AG20443 (cell line): Measurements from ENCODE around the gene DYNC2H1.

Experiments used
- DNase-seq: peaks from one replicate; pipeline ENCODE4 v3.0.0; 2012; ENCODE audit warnings: low spot score, mixed read lengths

DYNC2H1 gene

GRCh38 chr11:103284260-103284659, 175.0 kb downstream of the DYNC2H1 start:
- DNase-seq: no peak

- DNase-seq: no peak
Observed at GRCh38 chr11:103294516-103294915, 185.3 kb downstream of the DYNC2H1 start.

DNA sequence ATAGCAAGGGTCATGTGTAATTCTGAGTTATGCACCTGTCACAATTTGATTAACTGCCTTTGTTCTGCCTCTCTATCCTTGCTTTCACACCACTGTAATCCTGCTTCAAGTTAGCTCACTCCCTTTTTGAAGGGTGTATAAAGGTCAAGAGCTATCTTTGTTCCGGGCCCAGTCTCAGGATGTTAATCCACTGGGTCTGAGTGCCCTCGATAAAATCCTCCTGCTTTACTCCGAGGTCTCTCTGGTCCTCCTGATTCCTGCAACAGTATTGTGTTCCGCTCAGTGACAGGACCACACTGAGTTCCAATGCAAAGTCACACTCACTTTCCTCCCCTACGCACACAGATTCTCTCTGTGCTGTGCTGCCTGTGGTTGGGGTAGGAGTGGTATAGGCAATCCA, 186.5 kb downstream of the DYNC2H1 start:
- DNase-seq: no peak

DNA sequence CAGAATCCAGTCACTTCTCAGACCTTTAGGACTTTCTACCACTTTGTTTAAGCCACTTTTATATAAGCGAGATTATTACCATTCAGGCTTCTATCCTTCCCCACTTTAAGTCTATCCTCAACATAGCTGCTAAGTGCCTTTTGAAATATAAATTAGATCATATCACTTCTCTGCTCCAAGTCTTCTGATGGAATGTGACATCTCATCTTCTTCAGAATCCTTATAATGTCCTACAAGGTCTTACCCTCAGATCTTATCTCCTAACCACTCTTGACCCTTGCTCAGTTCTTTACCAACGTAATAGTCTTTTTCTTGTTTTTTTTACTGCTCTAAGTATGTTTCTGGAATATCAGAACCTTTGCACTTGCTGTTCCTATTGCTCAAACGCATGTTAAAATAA, 188.7 kb downstream of the DYNC2H1 start:
- DNase-seq: no peak

DNA sequence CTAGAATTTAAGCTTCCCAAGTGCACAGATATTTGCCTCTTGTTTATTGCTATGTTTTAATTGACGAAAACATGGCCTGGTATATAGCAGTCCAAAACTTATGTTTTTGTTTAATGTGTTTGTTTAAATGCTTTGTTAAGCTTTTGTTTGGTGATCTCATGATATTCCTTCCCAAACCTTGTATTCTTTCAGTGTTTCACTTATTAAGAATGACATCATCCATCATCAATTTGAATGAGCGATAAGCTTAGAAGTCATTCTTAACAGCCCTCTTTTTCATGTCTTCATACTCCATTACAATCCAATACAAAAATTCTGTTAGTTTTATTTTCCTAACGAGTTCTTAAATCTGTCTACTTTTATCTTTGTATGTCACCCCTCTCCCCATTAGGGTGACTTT, 206.0 kb downstream of the DYNC2H1 start:
- no peak for DNase-seq

GRCh38 chr11:103317118-103317517, 207.9 kb downstream of the DYNC2H1 start:
- DNase-seq: no peak

- DNase-seq: no peak
Observed at GRCh38 chr11:103322821-103323220, 213.6 kb downstream of the DYNC2H1 start.

DNA sequence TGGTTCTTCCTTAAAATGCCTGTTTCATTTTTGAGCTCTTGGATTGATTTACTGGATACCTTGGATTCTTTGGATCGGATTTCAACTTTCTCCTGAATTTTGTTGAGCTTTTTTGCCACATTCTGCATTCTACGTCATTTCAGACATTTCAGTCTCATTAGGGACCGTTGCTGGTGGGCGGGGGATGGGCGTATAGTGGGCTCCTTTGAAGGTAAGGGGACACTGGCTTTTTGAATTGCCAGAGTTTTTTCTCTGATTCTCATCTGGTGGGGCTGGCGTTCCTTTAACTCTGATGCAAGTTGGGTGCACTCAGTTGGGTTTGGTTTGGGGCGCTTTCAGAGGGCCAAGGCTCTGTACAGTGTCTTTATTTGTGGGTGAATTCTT, 216.5 kb downstream of the DYNC2H1 start:
- DNase-seq: no peak

DNA sequence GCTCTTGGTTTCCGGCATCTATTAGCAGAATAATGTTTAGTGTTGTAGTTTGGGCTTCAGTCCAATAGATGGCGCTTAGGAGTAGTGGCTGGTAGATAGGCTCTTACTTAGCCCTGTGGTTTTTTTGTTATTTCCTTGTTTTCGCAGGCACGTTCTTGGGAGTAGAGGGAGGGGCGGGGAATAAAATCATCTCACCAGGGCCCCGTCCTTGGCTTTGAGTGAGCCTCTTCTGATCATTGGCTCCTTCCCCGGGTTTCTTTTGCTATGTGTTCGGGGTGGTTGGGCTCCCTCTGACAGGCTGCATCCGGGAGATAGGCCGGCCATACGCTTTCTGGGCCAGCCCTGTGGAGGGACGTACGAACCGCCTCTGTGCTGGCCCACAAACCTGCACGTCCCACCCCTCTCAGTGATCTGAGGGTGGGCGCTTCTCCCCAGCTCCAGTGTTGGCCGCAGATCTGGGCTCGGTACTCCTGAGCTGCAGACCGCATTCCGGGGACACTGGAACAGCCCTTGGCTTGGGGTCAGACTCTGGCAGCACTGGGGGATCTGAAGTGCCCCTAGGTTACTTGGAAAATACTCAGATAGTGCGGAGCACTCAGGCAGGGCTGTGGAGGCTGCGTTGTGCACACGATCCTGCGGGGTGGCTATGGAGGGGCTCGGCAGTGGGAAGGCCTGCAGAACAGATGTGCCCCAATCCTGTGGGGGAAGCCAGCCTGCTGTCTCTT, 217.0 kb downstream of the DYNC2H1 start:
- peak; percentile 89 for DNase-seq

GRCh38 chr11:103327721-103328120, 218.5 kb downstream of the DYNC2H1 start:
- DNase-seq: no peak

DNA sequence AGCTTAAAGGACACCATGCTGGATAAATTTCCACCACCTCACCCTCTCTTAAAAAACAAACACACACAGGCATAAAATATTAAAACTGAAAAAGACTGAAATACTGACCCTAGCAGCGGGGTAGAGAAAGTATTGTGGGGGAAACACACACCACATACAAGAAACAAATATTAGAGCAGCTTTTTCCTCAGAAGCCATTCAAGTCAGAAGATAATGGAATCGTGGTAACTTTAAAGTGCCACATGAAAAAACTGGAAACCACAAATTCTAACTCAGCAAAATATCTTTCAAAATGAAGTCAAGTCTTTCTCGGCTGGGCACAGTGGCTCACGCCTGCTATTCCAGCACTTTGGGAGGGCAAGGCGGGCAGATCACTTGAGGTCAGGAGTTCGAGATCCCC, 223.2 kb downstream of the DYNC2H1 start:
- no peak for DNase-seq

DNA sequence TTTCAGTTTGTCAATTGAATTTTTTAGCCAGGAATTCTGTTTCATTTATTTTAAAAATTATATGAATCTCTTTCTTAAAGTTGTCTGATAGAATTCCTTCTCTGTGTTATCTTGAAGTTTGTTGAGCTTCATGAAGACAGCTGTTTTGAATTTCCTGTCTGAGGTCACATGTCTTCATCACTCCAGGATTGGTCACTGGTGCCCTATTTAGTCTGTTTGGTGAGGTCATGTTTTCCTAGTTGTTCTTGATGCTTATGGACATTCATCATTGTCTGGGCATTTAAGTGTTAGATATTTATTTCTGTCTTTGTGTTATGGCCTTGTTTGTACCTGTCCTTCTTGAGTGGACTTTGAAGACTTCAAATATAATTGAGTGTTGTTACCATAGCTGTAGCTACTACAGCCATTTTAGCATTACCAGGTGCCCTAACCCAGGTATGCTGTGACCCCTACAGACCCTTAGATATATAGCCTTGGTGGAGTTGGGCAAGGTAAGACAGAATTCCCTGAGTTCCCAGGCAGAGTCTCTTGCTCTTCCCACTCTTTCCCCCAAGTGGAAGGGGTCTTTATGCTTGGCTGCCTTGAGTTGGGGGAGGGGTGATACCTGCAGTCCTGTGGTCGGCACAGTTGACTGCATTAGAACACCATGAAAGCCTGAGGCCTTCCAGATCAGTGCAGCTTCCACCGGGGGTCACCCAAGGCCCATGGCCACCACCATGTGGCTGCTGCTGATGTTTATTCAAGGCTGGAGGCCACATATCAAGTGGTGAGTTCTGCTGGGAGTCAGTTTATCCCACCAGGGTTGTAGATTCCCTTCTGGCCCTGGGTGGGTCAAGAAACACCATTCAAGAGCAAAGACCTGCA, 229.6 kb downstream of the DYNC2H1 start:
- no peak for DNase-seq

DNA sequence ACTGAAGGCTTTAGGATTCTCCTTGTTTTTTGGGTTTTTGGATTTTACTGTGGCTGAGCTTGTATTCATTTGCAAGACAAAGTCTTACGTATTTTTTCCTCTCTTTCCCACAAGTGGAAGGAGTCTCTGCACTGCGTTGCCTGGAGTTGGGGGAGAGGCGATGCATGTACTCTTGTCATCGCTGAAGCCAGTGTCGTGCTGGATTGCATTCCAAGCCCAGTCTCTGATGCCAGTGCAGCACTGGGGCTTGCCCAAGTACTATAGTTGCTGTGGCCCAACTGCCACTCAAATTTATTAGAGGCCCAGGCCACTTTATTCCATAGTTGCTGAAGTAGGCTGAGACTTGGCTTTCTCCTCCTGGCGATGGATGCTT, 230.2 kb downstream of the DYNC2H1 start:
- no peak for DNase-seq

DNA sequence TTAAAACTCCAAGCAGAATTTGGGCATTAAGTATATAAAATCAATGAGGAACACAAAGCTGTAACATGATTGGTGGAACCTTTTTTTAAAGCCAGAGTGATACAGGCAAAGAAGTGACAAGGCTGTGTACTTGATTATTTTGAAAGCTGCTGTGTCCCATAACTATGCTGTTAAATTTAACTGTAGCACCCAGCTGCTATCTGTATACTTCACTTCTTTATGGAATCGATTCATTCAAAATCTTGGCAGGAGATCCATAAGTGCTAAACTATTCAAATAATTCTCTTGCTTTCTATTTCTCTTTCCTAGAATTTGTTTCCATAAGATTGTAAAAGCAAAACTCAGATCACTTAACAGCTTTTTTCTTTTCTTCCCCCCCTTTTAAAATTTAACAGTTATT, 231.7 kb downstream of the DYNC2H1 start:
- DNase-seq: no peak

DNA sequence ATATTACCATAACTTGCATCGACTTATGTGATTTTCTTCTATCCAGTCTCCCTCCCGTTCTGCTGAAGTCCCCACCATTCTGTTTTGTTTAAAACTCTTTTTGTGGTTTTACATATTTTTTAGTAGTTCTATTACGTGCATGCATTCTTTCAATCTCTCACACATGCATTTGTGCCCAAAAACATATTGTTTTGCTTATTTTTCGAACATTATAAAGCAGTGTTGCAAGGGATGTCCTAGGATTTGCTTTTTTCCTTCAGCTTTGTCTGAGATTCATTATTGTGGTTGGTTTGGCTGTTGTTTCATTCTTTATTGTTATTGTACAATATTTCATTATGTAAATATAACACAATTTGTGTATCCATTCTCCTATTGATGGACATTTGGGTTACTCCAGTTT, 235.7 kb downstream of the DYNC2H1 start:
- no peak for DNase-seq

DNA sequence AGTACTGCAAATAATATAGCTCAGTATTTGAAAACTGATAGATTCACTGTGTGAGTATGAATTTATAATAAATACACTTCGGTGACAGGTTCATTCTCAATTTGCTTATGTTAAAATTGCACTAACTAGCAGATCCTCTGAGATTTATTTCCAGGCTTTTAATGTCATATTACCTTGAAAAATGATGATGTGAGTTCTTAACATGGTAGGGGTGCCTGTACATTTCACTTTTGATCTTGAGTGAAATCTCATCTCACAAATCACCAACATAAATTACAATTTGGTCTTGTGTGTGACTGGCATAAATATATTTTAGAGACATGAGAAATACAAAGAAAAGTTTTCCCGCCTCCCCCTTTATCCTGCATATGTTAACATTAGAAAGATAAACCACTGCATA, 240.4 kb downstream of the DYNC2H1 start:
- DNase-seq: no peak

DNA sequence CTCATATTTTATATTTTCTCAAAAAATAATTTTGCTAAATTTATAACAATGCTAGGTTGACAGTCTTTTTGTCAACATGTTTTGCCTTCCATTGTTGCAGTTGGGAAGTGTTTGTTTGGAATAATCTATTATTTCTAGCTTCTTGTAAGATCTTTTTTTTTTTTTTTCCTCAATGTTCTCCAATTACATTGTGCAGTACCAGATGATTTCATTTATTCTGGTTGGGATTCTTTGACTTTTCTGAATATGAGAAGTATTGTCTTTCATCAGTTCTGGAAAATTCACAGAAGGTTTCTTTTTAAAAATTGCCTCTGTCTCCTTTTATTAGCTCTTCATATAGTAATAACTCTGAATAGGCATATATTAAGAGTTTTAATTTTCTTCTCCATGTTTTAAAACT, 245.4 kb downstream of the DYNC2H1 start:
- DNase-seq: no peak

DNA sequence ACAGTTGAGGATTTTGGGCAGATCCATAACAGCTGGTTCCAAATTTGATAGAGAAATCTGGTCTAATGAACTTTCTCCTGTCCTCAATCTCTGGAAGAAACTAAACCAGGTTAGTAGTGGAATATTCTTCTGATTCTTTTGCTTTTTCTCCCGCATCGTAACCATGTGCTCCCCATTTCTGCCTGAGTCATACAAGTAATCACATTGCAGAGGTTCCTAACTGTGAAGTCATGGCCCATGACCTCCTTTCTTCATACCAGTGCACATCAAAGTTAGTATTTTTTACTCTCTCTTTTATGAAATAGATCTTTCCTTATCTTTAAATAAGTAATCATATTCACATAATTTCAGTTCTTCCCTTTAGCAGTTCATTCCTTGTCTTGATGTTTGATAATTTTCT, 249.0 kb downstream of the DYNC2H1 start:
- DNase-seq: no peak

- DNase-seq: no peak
Observed at GRCh38 chr11:103359216-103359615, 250.0 kb downstream of the DYNC2H1 start.

DNA sequence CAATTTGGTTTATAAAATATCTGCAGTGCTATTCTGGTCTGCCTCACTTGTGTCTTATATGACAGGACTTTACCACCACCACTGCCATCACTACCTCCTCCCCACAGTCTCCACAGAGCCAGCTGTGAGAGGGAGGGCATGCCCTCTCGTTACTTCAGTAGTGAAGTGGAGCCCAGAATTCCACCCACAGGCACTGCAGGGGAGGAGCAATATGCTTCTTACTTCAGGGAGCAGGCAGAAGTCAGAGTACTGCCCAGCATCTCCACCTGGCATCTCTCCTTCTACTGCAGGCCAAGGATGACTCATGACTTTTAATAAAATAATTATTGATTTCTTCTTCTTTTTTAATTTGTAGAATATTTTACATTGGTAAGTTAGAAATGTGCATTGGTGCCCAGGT, 255.5 kb downstream of the DYNC2H1 start:
- DNase-seq: peak; percentile 11

DNA sequence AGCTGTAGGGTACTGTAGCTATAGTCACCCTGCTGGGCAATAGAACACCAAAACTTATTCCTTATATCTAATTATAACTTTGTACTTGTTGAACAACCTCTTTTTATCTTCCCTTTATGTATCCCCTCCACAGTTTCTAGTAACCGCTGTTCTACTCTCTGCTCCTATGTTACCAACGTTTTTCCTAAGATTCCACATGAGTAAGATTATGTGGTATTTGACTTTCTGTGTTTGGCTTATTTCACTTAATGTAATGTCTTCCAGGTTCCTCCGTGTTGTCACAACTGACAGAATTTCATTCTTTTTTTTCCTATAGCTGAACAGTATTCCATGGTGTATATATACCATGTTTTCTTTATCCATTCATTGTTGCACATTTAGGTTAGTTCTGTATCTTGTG, 258.4 kb downstream of the DYNC2H1 start:
- peak; percentile 7 for DNase-seq

DNA sequence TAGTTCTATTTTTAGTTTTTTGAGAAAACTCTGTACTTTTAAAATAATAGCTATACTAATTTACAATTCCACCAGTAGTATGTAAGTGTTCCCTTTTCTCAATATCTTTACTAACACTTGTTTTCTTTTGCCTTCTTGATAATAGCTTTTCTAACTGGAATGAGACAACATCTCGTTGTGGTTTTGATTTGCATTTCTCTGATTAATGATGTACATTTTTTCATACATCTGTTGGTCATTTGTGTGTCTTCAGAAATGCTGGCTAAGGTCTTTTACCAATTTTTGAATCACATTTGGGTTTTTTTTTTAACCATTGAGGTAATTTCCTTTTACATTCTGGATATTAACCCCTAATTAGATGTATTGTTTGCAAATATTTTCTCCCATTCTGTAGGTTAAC, 258.9 kb downstream of the DYNC2H1 start:
- no peak for DNase-seq

DNA sequence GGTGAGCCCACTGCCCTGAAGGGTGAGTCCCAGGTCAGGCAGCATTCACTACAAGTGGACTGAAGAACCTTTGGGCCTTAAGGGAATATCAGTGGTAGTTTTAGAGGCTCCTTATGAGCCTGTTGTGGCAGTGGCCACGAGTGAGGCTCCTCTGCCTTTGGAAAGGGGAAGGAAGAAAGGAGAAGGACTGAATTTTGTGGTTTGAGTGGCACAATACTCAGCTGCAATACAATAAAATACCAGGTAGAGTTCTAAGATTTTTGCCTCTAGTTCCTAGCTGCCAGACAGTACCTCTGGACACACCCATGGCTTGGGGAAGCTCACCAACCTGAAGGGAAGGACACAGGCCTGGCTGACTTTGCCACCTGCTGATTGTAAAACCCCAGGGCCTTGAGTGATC, 260.9 kb downstream of the DYNC2H1 start:
- DNase-seq: no peak

DNA sequence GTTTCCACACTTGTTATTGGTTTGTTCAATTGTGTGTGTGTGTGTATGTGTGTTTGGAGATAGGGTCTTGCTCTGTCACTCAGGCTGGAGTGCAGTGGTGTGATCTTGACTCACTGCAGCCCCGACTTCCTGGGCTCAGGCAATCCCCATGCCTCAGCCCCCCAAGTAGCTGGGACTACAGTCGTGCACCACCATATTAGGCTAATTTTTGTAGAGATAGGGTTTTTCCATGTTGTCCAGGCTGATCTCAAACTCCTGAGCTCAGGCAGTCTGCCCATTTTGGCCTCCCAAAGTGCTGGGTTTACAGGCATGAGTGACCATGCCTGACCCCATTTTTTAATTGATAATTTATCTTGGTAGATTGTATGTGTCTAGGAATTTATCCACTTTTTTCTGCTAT, 263.7 kb downstream of the DYNC2H1 start:
- DNase-seq: no peak
